ENCODE measurements around the gene SH3PXD2A. TPM values are rescaled to one million over a fixed set of nuclear protein-coding genes. Genes with fewer than 3 reads are reported as not detected.

Gene SH3PXD2A
- total RNA-seq, 1 experiment from 2014 or later = 13.4 TPM

DNA sequence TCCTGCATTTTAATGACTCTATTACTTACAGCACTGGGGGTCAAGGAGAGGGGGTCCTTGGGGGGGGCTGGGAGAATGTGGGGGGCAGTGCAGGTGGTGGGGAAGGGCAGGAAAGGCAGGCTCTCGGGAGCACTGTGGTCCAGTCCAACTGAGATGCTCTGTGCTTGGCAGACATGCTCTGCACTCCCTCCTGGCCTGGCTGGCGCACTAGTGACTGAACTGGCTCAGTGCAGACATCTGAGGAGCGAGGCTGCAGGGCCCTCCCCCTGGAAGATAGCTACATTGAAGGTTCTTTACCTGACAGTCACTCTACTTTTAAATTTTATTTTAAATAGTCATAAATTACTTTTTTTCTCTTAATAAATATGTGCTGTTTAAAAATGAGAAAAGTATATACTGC, 256.2 kb downstream of the SH3PXD2A start:
- H3K36me3 ChIP-seq = peaks cover 29% of the 10 kb centered on the region
- DNase-seq (ENCODE audit: low read depth in 1 of 2, low spot score in 2 of 2) = no peak
- H3K27me3 ChIP-seq (replicated peaks) = no peaks in the 10 kb centered on the region
- no peak overlapping the region for H3K4me3 ChIP-seq
- H3K9me3 ChIP-seq (replicated peaks) = no peaks in the 10 kb centered on the region
- H3K27ac ChIP-seq = no peak overlapping the region
- H3K4me1 ChIP-seq (replicated peaks) = peaks cover 5% of the 10 kb centered on the region

DNA sequence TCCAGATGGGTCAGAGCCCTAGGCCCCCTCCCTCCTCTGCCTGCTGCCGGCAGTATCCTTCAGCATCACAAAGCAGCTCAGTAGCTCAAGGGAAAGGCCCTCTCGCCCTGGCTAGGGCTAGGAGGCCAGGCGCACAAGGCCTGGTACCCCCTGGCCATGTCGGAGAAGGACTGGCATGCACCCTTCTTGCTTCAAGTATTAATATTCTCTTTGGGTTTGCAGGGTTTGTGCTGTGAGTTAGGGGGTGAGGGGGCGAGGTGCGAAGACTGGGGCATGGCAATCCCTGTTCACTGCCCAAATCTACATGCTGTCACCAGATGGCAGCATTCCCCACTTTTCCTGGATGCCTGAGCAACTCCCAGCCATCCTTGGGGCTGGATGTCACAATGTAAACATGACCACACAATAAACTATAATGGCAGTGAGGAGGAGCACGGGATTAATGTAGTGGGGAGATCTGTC, 256.7 kb downstream of the SH3PXD2A start:
- no peaks in the 10 kb centered on the region for H3K9me3 ChIP-seq (replicated peaks)
- no peaks in the 10 kb centered on the region for H3K27me3 ChIP-seq (replicated peaks)
- H3K4me3 ChIP-seq = no peak overlapping the region
- peak; percentile 54 to 75 for DNase-seq (ENCODE audit: low read depth in 1 of 2, low spot score in 2 of 2)
- H3K36me3 ChIP-seq = peaks cover 24% of the 10 kb centered on the region
- peaks cover 5% of the 10 kb centered on the region for H3K4me1 ChIP-seq (replicated peaks)
- no peak overlapping the region for H3K27ac ChIP-seq

DNA sequence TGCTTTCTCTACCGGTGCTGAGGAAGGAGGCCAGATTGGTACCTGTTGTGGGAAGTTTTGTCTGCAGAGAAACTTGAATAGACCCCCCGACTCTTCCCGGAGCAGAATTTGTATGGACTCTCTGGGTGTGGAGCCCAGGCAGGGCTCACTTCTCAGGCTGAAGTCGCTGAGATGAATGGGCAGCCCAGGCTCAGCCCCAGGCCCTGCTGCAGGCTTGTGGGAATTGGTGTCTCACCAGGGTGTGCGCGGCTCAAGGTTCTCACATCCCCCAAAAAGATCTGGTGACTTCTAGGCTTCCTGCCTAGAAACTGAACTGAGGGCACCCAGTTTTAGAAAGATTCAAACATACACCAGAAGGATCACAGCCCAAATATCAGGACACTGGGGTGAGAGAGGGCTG, 258.4 kb downstream of the SH3PXD2A start:
- Histone ChIP-seq H3K36me3 (peaks cover 9% of the 10 kb centered on the region), H3K9me3 (replicated peaks) (no peaks in the 10 kb centered on the region), H3K27ac (no peak overlapping the region), H3K4me1 (replicated peaks) (peaks cover 5% of the 10 kb centered on the region), H3K4me3 (no peak overlapping the region), H3K27me3 (replicated peaks) (no peaks in the 10 kb centered on the region)
- no peak for DNase-seq (ENCODE audit: low read depth in 1 of 2, low spot score in 2 of 2)

DNA sequence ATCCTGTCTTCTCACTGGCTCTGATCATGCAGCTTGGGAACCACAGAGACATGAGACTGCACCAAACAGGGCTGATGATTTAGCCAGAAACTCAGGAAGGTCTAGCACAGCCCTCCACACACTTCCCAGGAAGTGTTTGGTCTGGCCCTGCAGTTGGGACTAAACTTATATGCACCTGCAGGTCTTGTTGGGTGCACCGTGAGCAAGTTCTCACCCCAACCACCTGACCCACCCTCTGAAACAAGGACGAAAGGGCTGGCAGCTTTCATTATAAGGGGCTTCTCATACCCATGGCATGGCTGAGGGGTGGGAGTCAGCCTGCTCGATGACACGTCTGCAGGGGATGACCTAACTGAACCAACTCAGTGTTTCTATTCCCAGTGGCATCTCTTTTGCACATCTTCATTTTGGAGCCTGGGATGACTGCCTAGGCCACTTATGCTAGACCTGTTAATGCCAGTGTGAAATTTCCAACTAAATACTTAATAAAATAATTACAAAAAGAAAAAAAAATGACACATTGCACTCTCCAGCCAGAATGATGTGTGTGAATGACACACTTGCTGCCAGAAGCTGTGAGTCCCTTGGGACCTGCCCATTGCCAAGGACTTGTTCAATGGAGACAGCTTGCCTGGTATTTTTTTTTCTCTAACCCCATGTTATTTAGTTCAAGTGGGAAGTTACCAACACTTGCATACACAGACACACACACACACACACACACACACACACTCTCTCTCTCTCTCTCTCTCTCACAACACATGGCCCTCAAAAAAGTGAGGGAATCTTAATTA, 259.2 kb downstream of the SH3PXD2A start:
- peaks cover 5% of the 10 kb centered on the region for H3K4me1 ChIP-seq (replicated peaks)
- no peaks in the 10 kb centered on the region for H3K27me3 ChIP-seq (replicated peaks)
- H3K4me3 ChIP-seq = no peak overlapping the region
- no peak for DNase-seq (ENCODE audit: low read depth in 1 of 2, low spot score in 2 of 2)
- H3K9me3 ChIP-seq (replicated peaks) = no peaks in the 10 kb centered on the region
- peaks cover under 1% of the 10 kb centered on the region for H3K36me3 ChIP-seq
- H3K27ac ChIP-seq = no peak overlapping the region

DNA sequence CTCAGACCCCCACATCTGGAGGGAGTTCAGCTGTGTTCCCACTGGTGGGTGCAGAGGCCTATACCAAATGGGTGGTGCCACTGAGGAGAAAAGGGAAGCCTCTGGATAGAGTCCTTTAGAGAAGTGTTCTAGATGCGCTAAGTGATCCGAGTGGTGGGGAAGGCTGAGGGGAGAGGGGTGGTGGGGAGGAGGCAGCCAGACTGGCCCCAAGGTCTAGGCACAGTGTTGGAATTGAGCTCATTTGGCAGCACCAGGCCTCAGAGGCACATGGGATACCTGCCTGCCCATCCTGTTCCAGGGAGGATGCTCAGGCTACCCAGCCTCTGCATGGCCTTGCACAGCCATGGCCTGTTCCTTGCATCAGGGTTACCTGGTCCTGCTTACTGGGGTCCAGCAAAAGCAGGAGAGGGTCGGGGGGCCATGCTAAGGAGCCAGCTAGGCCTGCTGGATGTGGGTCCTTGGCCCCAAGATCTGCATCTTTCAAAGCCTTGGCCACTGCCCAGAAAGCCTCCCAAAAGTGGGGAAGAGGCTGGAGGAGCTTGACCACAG, 262.3 kb downstream of the SH3PXD2A start:
- Histone ChIP-seq H3K9me3 (replicated peaks) (no peaks in the 10 kb centered on the region), H3K27ac (no peak overlapping the region), H3K4me3 (no peak overlapping the region), H3K27me3 (replicated peaks) (no peaks in the 10 kb centered on the region), H3K36me3 (no peaks in the 10 kb centered on the region), H3K4me1 (replicated peaks) (no peaks in the 10 kb centered on the region)
- DNase-seq (ENCODE audit: low read depth in 1 of 2, low spot score in 2 of 2) = no peak

DNA sequence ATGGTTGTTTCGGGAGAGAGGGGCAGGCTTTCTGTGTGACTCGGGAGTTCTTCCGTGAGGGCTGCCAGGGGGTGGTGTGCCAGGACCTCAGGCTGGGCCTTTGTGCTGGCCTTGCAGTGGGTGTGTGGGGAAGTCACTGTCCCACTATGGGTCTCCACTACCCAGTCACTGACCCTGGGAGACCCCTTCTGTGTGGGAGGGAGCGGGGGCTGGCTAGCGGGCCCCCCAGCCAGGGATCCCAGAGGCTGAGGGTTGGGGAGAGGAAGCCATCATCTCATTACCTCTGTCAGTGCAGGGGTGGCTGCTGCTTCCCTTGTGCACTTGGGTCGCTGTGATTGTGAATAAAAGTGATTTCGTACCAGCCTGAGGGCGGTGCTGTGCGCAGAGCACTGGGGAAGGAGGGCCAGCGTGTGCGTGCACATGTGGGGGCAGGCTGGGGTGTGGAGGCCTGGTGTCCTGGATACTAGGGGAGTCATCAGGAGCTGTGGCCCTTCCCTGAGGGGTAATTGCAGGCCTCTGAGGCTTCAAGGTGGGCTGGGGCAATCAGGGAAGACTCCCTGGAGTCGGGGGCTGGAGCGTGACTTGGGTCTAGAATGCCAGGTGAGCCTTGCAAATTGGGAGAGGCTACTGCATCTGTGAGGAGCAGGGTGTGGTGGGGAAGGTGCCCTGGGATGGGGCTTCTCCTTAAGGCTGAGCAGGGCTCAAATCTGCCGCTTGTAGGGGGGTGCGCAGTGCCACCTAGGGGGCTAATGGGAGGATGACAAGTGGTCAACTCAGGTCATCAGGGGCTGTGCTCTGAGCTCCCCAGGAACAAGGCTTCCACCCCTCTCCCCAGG, 263.0 kb downstream of the SH3PXD2A start:
- H3K27me3 ChIP-seq (replicated peaks) = no peaks in the 10 kb centered on the region
- H3K4me1 ChIP-seq (replicated peaks) = no peaks in the 10 kb centered on the region
- peak in 1 of 2 experiments; percentile 46 for DNase-seq (ENCODE audit: low read depth in 1 of 2, low spot score in 2 of 2)
- no peak overlapping the region for H3K27ac ChIP-seq
- H3K36me3 ChIP-seq = no peaks in the 10 kb centered on the region
- H3K9me3 ChIP-seq (replicated peaks) = no peaks in the 10 kb centered on the region
- no peak overlapping the region for H3K4me3 ChIP-seq

DNA sequence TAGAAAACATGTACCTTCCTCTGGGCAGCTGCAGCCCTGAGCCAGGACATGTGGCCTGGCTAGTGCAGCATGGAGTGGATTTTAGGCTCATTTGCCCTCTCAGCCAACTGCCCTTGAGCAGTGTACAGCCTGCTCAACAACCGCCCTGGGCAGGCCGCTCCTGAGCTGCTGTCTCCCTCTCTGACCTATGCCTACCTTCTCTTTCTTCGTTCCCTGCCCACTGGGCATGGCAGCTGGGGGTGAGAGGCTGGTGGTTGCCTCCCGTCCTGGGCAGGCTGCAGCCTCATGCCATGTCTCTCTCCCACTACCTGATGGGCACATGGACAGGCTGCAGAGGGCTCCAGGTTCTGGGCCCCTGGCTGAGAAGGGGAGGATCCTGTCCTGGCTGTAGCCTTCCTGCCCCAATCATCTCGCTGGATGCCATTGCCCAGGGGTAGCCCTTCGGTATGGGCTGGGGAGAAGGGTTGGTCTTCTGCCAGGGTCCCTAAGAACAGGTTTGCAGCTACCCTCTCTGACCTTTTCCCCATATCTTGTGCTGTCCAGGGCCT, 264.6 kb downstream of the SH3PXD2A start:
- H3K9me3 ChIP-seq (replicated peaks) = no peaks in the 10 kb centered on the region
- no peak overlapping the region for H3K4me3 ChIP-seq
- no peaks in the 10 kb centered on the region for H3K4me1 ChIP-seq (replicated peaks)
- H3K36me3 ChIP-seq = no peaks in the 10 kb centered on the region
- no peak overlapping the region for H3K27ac ChIP-seq
- H3K27me3 ChIP-seq (replicated peaks) = no peaks in the 10 kb centered on the region
- no peak for DNase-seq (ENCODE audit: low read depth in 1 of 2, low spot score in 2 of 2)

DNA sequence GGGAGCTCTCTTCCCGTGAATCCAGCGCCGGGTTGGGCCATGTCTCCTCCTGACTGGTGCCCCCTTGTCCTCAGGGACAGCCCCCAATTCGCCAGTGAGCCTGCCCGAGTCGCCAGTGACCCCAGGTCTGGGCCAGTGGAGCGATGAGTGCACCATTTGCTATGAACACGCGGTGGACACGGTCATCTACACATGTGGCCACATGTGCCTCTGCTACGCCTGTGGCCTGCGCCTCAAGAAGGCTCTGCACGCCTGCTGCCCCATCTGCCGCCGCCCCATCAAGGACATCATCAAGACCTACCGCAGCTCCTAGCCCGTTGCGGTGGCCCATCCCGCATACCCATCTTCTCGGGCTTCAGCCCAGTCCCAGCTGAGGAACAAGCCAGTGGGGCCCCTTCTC, 265.3 kb downstream of the SH3PXD2A start:
- H3K27ac ChIP-seq = no peak overlapping the region
- H3K4me1 ChIP-seq (replicated peaks) = no peaks in the 10 kb centered on the region
- no peak for DNase-seq (ENCODE audit: low read depth in 1 of 2, low spot score in 2 of 2)
- no peaks in the 10 kb centered on the region for H3K36me3 ChIP-seq
- H3K27me3 ChIP-seq (replicated peaks) = no peaks in the 10 kb centered on the region
- H3K4me3 ChIP-seq = no peak overlapping the region
- no peaks in the 10 kb centered on the region for H3K9me3 ChIP-seq (replicated peaks)

DNA sequence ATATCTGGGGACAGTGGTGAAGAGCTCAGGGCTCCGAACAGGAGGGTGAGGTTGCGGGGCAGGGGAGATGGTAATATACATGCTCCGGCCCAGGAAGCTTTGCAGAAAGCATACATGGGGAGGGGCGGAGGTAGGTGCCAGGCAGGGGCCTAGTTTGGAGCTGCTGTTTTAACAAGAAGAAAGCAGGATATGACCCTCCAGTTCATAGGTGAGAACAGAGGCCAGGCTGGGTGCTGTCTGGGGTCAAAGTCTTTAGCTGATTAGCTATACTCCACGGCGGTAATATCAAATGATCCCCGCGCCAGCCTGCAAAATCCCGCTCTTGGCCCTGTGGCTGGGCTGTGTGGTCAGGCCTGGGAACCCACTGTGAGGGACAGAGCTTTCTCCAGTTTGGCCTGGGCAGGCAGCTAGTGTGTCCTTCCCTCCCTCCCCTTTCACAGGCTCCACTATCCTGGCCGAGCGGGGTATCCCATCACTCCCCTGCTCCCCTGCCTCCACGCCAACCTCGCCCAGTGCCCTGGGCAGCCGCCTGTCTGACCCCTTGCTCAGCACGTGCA, 266.2 kb downstream of the SH3PXD2A start:
- H3K36me3 ChIP-seq = no peaks in the 10 kb centered on the region
- no peak overlapping the region for H3K4me3 ChIP-seq
- no peak overlapping the region for H3K27ac ChIP-seq
- no peaks in the 10 kb centered on the region for H3K27me3 ChIP-seq (replicated peaks)
- no peak for DNase-seq (ENCODE audit: low read depth in 1 of 2, low spot score in 2 of 2)
- H3K4me1 ChIP-seq (replicated peaks) = no peaks in the 10 kb centered on the region
- no peaks in the 10 kb centered on the region for H3K9me3 ChIP-seq (replicated peaks)

DNA sequence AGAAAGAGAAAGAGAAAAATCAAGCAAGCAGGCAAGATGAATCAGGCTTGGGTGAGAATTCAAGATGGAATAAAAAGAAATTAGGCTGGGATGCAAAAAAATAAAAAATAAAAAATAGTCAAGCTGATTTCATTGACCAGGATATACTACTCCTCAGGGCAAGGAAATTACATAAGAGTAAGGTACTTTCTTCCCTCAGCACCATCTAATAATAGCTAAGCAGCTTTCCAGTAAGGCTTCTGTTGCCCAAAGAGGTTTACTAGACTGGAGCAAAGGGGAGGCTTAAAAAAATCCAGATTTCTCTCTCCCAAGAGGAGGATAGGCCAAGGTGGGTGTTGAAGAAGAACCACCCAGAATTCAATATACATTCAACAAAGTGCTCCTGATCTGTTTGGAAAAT, 268.3 kb downstream of the SH3PXD2A start:
- DNase-seq (ENCODE audit: low read depth in 1 of 2, low spot score in 2 of 2) = no peak
- no peaks in the 10 kb centered on the region for H3K36me3 ChIP-seq
- H3K4me3 ChIP-seq = no peak overlapping the region
- H3K27ac ChIP-seq = no peak overlapping the region
- H3K4me1 ChIP-seq (replicated peaks) = no peaks in the 10 kb centered on the region
- no peaks in the 10 kb centered on the region; the same call in 1 of the 2 replicates for H3K27me3 ChIP-seq (replicated peaks)
- H3K9me3 ChIP-seq (replicated peaks) = no peaks in the 10 kb centered on the region

DNA sequence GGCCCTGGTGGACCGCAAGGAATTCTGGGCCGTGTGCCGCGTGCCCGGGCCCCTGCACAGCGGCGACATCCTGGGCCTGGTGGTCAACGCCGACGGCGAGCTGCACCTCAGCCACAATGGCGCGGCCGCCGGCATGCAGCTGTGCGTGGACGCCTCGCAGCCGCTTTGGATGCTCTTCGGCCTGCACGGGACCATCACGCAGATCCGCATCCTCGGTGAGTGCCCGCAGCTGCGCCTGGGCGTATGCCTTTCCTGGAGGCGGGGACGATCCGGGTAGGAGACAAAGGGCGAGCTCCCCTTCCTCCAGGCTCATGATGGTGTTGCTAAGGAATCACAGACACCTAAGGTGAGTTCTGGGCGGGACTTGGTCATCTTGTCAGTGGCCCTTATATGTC, 270.4 kb downstream of the SH3PXD2A start:
- Histone ChIP-seq H3K27ac (no peak overlapping the region), H3K9me3 (replicated peaks) (no peaks in the 10 kb centered on the region), H3K36me3 (no peaks in the 10 kb centered on the region), H3K4me1 (replicated peaks) (no peaks in the 10 kb centered on the region), H3K27me3 (replicated peaks) (no peaks in the 10 kb centered on the region; the same call in 1 of the 2 replicates), H3K4me3 (no peak overlapping the region)
- DNase-seq (ENCODE audit: low read depth in 1 of 2, low spot score in 2 of 2) = no peak

DNA sequence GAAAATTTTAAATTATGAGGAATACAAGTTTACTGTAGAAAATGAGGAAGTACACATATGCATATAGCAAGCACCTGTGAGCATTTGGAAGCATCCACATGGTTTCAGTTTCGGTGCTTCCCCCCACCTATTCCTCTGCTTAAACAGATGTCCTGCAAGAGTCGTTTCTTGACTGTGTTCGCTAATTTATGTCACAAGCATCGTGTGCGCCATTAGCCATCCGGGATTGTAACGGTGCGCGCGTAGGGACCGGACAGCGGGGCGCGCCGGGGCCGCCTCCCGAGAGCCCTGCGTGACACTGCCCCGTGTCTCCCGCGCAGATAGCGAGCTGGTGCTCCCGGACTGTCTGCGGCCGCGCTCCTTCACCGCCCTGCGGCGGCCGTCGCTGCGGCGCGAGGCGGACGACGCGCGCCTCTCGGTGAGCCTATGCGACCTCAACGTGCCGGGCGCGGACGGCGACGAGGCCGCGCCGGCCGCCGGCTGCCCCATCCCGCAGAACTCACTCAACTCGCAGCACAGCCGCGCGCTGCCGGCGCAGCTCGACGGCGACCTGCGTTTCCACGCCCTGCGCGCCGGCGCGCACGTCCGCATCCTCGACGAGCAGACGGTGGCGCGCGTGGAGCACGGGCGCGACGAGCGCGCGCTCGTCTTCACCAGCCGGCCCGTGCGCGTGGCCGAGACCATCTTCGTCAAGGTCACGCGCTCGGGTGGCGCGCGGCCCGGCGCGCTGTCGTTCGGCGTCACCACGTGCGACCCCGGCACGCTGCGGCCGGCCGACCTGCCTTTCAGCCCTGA, 271.0 kb downstream of the SH3PXD2A start:
- no peak for DNase-seq (ENCODE audit: low read depth in 1 of 2, low spot score in 2 of 2)
- H3K4me3 ChIP-seq = no peak overlapping the region

DNA sequence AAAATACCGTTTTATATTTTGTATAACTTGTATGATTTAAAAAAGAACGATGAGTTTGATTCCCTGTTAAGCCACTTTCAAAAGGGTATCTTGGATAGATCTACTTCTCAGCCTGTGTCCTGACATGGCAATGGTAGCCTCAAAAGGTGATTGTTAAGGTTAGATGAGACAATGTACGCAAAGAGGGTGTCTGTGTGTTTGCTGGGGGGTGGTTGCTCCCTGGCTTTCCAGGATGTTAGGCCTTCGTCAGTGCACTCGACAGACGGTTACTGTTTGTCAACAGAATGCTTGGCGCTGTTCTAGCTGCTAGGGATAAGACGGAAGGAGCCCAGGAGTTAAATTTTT, 271.5 kb downstream of the SH3PXD2A start:
- no peak for DNase-seq (ENCODE audit: low read depth in 1 of 2, low spot score in 2 of 2)
- Histone ChIP-seq H3K4me3 (no peak overlapping the region), H3K36me3 (no peaks in the 10 kb centered on the region), H3K27me3 (replicated peaks) (no peaks in the 10 kb centered on the region; the same call in 1 of the 2 replicates), H3K4me1 (replicated peaks) (no peaks in the 10 kb centered on the region), H3K9me3 (replicated peaks) (no peaks in the 10 kb centered on the region), H3K27ac (no peak overlapping the region)

More for the DNA sequence above, 271.0 kb downstream of the SH3PXD2A start:
- Histone ChIP-seq H3K4me1 (replicated peaks) (no peaks in the 10 kb centered on the region), H3K9me3 (replicated peaks) (no peaks in the 10 kb centered on the region), H3K36me3 (no peaks in the 10 kb centered on the region), H3K27me3 (replicated peaks) (no peaks in the 10 kb centered on the region; the same call in 1 of the 2 replicates), H3K27ac (no peak overlapping the region)
